Skeletal muscle cell (primary cell): ENCODE measurements around the gene ANKRD24.
"Not testable (repeated sequence)": the region's sequence is repeated elsewhere in the genome, so short reads cannot be mapped to it uniquely, and the experiment has no call there.

Source experiments
- DNase-seq: peaks from one replicate; pipeline ENCODE4 v3.0.0-alpha.2; 2010; ENCODE audit warnings: low read depth
- H3K4me3 ChIP-seq: 2 replicates; pipeline ENCODE4 v1.5.1; 2011; ENCODE audit warnings: low read depth, mild to moderate bottlenecking, control low read depth, low read length, moderate library complexity

Gene ANKRD24

DNA sequence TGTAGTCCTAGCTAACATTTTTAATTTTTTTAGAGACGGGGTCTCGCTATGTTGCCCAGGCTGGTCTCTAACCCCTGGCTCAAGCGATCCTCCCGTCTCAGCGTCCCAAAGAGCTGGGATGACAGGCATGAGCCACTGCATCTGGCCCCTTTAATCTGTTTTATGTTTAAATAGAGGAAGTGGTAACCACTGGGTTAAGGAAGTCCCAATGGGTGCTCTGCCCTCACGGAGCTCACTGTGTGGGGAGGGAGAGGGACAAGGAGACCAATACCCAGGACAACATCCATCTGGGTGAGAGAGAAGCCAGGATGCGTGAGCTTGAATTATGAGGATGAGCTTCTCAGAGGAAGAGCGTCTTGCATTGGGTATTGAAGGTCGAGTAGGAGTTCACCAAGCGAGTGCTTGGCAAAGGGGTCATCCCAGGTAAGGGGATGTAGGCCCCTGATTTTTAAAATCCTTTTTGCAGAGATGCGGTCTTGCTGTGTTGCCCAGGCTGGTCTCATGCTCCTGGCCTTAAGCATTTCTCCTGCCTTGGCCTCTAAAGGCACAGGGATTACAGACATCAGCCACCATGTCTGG lies 78.2 kb downstream of the ANKRD24 start:
- DNase-seq = no peak
- no peak overlapping the region for H3K4me3 ChIP-seq

DNA sequence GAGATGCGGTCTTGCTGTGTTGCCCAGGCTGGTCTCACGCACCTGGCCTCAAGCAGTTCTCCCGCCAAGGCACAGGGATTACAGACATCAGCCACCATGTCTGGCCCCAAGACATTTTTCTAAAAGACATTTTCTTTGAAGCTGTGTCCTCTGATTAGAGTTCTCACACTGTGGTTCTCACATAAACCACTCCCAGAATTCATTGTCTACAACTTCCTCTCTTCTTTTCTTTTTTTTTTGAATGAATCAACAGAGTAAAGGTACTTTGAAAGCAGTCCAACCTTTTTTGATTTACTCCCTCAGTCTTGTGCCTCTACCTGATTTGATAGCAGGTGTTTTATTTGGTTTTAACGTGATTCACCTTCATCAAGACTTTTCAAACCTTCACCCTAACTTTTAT lies 82.3 kb downstream of the ANKRD24 start:
- DNase-seq = no peak
- H3K4me3 ChIP-seq = no peak overlapping the region

DNA sequence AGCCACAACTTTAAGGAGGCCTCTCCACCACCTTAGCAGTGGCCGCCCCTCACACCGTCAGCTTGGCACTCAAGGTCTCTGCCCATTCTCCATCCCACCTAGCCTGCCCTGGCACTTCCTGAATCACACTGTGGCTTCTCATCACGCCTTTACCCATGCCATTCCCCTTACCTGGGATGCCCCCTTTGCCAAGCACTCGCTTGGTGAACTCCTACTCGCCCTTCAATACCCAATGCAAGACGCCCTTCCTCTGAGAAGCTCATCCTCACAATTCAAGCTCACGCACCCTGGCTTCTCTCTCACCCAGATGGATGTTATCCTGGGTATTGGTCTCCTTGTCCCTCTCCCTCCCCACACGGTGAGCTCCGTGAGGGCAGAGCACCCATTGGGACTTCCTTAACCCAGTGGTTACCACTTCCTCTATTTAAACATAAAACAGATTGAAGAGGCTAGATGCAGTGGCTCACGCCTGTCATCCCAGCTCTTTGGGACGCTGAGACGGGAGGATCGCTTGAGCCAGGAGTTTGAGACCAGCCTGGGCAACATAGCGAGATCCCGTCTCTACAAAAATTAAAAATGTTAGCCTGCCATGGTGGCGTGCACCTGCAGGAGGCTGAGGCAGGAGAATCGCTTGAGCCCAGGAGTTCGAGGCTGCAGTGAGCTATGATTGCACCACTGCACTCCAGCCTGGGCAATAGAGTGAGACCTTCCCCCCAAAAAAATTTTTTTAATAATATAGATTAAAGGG lies 83.9 kb downstream of the ANKRD24 start:
- no peak overlapping the region for H3K4me3 ChIP-seq
- no peak for DNase-seq

DNA sequence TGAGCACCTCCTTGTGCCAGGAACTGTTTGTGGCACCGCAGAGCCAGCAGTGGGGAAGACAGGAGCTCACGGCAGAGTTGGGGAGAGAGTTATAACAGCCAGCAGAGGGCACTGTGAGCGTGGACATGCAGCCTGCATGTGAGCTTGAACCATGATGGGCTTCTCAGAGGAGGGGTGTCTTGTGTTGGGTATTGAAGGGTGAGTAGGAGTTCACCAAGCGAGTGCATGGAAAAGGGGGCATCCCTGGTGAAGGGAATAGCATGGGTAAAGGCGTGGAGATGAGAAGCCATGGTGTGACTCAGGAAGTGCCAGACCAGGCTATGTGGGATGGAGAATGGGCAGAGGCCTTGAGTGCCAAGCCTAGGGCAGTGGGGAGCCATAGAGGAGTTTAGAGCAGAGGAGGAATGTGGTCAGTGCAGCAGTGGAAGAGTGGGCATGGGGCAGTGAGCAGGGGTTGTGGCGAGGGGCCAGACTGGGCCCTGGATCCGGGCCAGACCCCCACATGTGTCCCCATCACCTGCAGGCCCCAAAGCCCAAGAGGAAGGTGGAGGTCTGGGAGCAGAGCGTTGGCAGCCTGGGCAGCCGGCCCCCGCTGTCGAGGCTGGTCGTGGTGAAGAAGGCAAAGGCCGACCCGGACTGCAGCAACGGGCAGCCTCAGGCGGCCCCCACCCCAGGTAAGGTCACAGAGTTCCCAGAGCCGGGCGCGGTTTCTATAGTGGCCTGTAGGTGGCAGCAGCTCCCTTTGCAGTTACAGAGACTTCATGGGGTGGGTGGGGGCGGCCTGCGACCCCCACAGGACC lies 84.8 kb downstream of the ANKRD24 start:
- H3K4me3 ChIP-seq = no peak overlapping the region
- no peak for DNase-seq

DNA sequence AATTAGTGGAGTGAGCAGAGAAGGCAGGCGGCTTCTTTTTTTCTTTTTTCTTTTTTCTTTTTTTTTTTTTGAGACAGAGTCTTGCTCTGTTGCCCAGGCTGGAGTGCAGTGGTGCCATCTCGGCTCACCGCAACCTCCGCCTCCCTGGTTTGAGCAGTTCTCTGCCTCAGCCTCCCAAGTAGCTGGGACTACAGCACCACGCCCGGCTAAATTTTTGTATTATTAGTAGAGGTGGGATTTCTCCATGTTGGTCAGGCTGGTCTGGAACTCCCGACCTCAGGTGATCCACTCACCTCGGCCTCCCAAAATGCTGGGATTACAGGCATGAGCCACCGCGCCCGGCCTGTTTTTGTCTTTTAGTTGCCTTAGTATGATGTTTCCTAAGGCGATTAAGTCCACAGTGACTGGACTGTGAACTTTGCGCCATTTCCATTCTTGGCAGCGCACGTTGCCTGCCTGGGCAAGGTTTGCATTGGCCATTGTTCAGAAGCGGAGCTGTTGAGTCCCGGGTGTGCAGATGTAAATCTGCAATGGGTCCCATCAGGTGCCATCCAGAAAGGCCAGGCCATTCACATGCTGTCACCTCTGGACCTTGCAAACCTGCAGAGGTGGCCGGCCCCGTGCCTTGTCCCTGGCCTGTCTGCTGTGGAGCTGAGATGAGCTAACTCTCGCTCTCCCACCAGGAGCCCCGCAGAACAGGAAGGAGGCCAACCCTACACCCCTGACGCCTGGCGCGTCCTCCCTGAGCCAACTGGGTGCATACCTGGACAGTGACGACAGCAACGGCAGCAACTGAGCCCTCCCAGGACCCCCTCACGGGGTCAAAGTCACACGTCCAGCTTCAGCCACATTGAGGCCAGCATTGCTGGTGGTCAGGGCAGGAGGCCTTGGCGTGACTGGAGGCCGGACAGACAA lies 85.7 kb downstream of the ANKRD24 start:
- DNase-seq = no peak
- no peak overlapping the region for H3K4me3 ChIP-seq

DNA sequence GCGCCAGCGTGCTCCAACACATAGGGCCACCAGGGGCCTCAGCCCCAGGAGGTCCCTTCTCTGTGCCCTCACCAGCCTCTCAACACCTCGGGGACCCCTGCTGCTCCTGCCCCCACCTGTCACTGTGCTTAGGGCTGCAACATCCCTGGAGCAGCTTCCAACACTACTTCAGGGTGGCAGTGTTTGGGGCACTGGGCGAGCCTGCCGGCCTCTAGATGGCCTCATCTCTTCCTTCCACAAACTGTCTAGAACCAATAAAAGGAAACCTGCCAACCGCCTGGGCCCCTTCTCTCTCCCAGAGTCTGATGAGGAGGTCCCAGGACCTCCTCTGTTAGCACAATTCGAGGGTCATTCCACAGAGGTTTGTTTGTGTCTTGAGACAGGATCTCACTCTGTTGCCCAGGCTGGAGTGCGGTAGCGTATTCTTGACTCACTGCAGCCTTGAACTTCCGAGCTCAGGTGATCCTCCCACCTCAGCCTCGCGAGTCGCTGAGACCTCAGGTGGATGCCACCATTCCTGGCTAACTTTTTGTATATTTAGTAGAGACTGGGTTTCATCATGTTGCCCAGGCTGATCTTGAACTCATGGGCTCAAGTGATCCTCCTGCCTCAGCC lies 86.4 kb downstream of the ANKRD24 start:
- no peak for DNase-seq
- H3K4me3 ChIP-seq = no peak overlapping the region

DNA sequence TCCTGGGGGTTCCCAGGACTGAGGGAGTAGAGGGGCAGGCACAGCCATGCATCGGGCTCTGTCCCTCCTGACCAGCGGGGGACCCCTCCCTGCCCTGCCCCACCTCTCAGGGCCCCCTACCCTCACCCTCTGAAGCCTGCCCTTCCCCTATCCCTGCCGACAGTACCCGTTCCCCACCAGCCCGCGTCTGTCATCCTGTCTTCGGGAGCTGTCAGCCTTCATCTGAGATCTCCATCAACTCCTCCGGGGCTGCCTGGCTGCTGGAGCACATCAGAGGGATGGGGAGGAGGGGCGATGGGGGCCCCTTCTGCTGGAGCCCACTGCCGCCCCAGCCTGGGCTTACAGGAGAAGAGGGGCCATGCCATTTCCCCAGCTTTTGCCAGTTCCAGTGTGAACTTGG lies 90.4 kb downstream of the ANKRD24 start:
- H3K4me3 ChIP-seq = no peak overlapping the region
- DNase-seq = no peak

DNA sequence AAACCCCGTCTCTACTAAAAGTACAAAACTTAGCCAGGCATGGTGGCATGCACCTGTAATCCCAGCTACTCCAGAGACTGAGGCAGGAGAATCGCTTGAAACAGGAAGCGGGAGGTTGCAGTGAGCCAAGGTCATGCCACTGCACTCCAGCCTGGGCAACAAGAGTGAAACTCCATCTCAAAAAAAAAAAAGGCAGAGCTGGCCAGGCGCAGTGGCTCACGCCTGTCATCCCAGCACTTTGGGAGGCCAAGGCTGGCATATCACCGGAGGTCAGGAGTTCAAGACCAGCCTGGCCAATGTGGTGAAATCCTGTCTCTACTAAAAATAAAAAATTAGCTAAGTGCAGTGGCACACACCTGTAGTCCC lies 91.8 kb downstream of the ANKRD24 start:
- H3K4me3 ChIP-seq, DNase-seq: not testable (repeated sequence)
